ENCODE measurements around the gene RBM39. TPM values are rescaled to one million over a fixed set of nuclear protein-coding genes. Genes with fewer than 3 reads are reported as not detected.

Gene RBM39
- total and polyA plus RNA-seq, 9 of the 15 experiments (the other 6 are each of a cell fraction or from before 2014, with no cell fraction given) = 143 to 319 (median 228) TPM

DNA sequence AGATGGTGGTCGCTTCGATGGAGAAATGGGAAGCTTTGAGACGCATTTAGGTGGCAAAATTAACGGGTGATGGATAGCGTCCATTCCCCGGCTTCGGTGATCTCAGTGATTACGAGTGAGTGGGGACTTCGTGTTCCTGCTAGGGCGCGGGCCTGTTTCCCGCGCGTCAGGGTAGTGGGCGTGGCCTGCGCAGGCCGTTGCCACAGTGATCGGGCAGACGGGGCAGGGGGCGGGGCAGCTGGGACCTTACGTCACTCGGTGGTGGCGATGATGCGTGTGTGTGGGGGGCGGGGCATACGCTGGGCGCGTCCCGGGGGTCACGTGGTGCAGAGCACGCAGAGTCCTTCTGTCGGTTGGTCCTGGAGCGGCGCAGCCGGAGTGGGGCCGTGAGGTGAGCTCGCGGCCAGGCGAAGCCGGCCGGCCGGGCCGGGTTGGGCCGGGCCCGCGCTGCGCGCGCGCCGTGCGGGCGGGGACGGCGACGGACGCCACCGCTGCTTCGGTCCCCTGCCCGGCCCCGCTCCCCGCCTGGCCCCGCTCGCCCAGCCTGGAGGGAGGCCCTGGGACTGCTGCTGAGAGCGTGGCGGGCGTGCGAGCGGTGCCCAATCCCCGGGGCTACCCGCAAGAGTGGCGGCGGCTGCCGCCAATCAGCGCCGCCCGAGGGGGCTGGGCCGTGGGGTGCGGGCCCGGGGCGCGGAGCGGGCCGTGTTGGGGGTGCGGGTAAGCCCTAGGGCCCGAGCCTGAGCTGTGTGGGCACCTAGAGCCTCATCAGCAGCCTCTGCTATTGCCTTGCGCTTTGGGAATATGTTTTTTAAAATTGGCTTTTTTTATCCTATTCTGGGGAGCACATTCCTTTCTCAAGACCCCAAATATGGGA, 29.9 kb upstream of the RBM39 start, which contains the start of gene PHF20 (continued):
- TF ChIP-seq KLF13 (tag; IDR thresholded peaks at IDR 0.05; ENCODE audit: borderline replicate concordance, low read depth) (peak; percentile 59; the same call in 1 of the 2 replicates), ZNF24 (IDR thresholded peaks at IDR 0.05) (no peak), GABPB2 (CRISPR knock-in tag; conservative IDR thresholded peaks at IDR 0.05) (no peak), TBP (optimal IDR thresholded peaks at IDR 0.05; ENCODE audit: low read depth, low read length) (peak; percentile 79), ZNF830 (CRISPR knock-in tag; IDR thresholded peaks at IDR 0.05) (no peak), ZNF12 (CRISPR knock-in tag; IDR thresholded peaks at IDR 0.05) (0 out of 2 replicates have a peak, but pooled peaks have one; percentile 51), ETS2 (tag; IDR thresholded peaks at IDR 0.05; ENCODE audit: borderline replicate concordance, poor library complexity, severe bottlenecking) (no peak), ZNF707 (CRISPR knock-in tag; conservative IDR thresholded peaks at IDR 0.05) (no peak), DMBX1 (CRISPR knock-in tag; IDR thresholded peaks at IDR 0.05; ENCODE audit: borderline replicate concordance) (no peak), RNF2 (IDR thresholded peaks at IDR 0.05) (peak; percentile 91), DACH1 (IDR thresholded peaks at IDR 0.05; ENCODE audit: partially characterized antibody) (no peak), FOXJ2 (tag; IDR thresholded peaks at IDR 0.05) (0 out of 2 replicates have a peak, but pooled peaks have one; percentile 3), PRMT5 (CRISPR knock-in tag; IDR thresholded peaks at IDR 0.05) (no peak), ZNF282 (CRISPR knock-in tag; IDR thresholded peaks at IDR 0.05) (no peak), ZNF324 (CRISPR knock-in tag; IDR thresholded peaks at IDR 0.05) (no peak), RFX1 (IDR thresholded peaks at IDR 0.05) (peak; percentile 92), CSDE1 (IDR thresholded peaks at IDR 0.05) (peak in 1 of 2 experiments; percentile 70; a peak in 2 of 4 replicates), ZNF507 (tag; conservative IDR thresholded peaks at IDR 0.05) (no peak)
- TF ChIP-seq, protein P1, sequence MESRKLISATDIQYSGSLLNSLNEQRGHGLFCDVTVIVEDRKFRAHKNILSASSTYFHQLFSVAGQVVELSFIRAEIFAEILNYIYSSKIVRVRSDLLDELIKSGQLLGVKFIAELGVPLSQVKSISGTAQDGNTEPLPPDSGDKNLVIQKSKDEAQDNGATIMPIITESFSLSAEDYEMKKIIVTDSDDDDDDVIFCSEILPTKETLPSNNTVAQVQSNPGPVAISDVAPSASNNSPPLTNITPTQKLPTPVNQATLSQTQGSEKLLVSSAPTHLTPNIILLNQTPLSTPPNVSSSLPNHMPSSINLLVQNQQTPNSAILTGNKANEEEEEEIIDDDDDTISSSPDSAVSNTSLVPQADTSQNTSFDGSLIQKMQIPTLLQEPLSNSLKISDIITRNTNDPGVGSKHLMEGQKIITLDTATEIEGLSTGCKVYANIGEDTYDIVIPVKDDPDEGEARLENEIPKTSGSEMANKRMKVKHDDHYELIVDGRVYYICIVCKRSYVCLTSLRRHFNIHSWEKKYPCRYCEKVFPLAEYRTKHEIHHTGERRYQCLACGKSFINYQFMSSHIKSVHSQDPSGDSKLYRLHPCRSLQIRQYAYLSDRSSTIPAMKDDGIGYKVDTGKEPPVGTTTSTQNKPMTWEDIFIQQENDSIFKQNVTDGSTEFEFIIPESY (CRISPR knock-in tag; IDR thresholded peaks at IDR 0.05) = peak; percentile 25; the same call in 1 of the 2 replicates
- TF ChIP-seq, protein P2, sequence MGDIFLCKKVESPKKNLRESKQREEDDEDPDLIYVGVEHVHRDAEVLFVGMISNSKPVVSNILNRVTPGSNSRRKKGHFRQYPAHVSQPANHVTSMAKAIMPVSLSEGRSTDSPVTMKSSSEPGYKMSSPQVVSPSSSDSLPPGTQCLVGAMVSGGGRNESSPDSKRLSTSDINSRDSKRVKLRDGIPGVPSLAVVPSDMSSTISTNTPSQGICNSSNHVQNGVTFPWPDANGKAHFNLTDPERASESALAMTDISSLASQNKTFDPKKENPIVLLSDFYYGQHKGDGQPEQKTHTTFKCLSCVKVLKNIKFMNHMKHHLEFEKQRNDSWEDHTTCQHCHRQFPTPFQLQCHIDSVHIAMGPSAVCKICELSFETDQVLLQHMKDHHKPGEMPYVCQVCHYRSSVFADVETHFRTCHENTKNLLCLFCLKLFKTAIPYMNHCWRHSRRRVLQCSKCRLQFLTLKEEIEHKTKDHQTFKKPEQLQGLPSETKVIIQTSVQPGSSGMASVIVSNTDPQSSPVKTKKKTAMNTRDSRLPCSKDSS (IDR thresholded peaks at IDR 0.05; ENCODE audit: low read depth, partially characterized antibody) = no peak
- TF ChIP-seq, protein P3, sequence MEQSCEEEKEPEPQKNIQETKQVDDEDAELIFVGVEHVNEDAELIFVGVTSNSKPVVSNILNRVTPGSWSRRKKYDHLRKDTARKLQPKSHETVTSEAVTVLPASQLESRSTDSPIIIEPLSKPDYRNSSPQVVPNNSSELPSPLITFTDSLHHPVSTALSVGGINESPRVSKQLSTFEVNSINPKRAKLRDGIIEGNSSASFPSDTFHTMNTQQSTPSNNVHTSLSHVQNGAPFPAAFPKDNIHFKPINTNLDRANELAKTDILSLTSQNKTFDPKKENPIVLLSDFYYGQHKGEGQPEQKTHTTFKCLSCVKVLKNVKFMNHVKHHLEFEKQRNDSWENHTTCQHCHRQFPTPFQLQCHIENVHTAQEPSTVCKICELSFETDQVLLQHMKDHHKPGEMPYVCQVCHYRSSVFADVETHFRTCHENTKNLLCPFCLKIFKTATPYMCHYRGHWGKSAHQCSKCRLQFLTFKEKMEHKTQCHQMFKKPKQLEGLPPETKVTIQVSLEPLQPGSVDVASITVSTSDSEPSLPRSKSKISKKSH (CRISPR knock-in tag; IDR thresholded peaks at IDR 0.05) = no peak
- TF ChIP-seq, protein P4, sequence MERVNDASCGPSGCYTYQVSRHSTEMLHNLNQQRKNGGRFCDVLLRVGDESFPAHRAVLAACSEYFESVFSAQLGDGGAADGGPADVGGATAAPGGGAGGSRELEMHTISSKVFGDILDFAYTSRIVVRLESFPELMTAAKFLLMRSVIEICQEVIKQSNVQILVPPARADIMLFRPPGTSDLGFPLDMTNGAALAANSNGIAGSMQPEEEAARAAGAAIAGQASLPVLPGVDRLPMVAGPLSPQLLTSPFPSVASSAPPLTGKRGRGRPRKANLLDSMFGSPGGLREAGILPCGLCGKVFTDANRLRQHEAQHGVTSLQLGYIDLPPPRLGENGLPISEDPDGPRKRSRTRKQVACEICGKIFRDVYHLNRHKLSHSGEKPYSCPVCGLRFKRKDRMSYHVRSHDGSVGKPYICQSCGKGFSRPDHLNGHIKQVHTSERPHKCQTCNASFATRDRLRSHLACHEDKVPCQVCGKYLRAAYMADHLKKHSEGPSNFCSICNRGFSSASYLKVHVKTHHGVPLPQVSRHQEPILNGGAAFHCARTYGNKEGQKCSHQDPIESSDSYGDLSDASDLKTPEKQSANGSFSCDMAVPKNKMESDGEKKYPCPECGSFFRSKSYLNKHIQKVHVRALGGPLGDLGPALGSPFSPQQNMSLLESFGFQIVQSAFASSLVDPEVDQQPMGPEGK (CRISPR knock-in tag; IDR thresholded peaks at IDR 0.05; ENCODE audit: borderline replicate concordance) = no peak
